ENCODE results near the gene RNF115.
"Not testable (repeated sequence)": the region's sequence is repeated elsewhere in the genome, so short reads cannot be mapped to it uniquely, and the experiment has no call there.

RNF115 gene

DNA sequence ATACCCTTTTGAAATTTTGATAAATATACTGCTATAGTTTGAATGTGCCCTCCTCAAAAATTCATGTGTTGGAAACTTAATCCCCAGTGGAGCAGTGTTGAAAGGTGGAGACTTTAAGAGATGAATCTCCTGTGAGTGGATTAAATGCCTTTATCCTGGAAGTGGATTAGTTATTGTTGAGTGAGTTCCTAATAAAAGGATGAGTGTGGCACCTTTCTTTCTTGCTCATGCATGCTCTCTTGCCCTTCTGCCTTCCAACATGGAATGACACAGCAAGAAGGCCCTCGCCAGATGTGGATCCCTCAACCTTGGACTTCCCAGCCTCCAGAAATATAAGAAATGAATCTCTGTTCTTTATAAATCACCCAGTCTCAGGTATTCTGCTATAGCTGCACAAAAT lies 52.8 kb downstream of the RNF115 start:
- H3K27me3 Mint-ChIP-seq (ENCODE audit: low read depth) = no peaks in the 10 kb centered on the region
- TF ChIP-seq CTCF (IDR thresholded peaks at IDR 0.05; ENCODE audit: unreplicated experiment in 3 of 3) = no peak
- no peak overlapping the region for H3K27ac Mint-ChIP-seq
- H3K4me1 Mint-ChIP-seq = no peaks in the 10 kb centered on the region
- peaks cover 74% of the 10 kb centered on the region for H3K36me3 Mint-ChIP-seq (ENCODE audit: low read depth)
- no peak overlapping the region for H3K4me3 Mint-ChIP-seq
- H3K9me3 Mint-ChIP-seq = no peaks in the 10 kb centered on the region

GRCh38 chr1:145768004-145768403 lies 55.9 kb downstream of the RNF115 start:
- not testable (repeated sequence) for H3K4me1 Mint-ChIP-seq; H3K27me3 Mint-ChIP-seq (ENCODE audit: low read depth); H3K4me3 Mint-ChIP-seq; H3K9me3 Mint-ChIP-seq; H3K27ac Mint-ChIP-seq
- peaks cover 84% of the 10 kb centered on the region for H3K36me3 Mint-ChIP-seq (ENCODE audit: low read depth)

DNA sequence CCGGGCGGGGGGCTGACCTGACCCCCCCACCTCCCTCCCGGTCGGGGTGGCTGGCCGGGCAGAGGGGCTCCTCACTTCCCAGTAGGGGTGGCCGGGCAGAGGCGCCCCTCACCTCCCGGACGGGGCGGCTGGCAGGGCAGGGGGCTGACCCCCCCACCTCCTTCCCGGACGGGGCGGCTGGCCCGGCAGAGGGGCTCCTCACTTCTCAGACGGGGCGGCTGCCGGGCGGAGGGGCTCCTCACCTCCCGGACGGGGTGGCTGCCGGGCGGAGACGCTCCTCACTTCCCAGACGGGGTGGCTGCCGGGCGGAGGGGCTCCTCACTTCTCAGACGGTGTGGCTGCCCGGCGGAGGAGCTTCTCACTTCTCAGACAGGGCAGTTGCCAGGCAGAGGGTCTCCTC lies 57.0 kb downstream of the RNF115 start:
- H3K4me1 Mint-ChIP-seq = not testable (repeated sequence)
- peaks cover 16% of the 10 kb centered on the region for H3K9me3 Mint-ChIP-seq

DNA sequence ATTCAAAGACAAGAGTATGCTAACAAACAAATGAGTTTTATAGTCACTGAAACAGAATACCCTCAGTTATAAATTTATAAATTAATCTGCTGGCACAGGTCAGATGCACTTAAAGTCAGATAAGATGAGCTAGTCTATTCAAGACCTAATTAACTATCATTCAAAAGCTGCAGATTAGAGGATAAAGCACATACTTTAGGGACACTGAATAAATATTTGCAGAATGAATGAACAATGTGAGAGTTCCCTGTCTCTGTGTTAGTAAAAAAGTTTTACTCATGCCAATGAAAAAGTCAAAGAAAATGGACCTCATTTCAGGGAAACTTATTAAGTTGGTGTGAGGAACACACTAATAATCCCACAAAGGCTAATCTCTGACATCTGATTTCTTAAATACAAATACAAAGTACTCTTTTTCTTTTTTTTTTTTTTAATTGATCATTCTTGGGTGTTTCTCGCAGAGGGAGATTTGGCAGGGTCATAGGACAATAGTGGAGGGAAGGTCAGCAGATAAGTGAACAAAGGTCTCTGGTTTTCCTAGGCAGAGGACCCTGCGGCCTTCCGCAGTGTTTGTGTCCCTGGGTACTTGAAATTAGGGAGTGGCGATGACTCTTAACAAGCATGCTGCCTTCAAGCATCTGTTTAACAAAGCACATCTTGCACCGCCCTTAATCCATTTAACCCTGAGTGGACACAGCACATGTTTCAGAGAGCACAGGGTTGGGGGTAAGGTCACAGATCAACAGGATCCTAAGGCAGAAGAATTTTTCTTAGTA lies 58.1 kb downstream of the RNF115 start:
- not testable (repeated sequence) for H3K4me1 Mint-ChIP-seq; H3K4me3 Mint-ChIP-seq; H3K27me3 Mint-ChIP-seq (ENCODE audit: low read depth); H3K27ac Mint-ChIP-seq
- Mint-ChIP-seq H3K36me3 (ENCODE audit: low read depth) (peaks cover 84% of the 10 kb centered on the region), H3K9me3 (peaks cover 21% of the 10 kb centered on the region)

More for the DNA sequence above, 57.0 kb downstream of the RNF115 start:
- H3K27me3 Mint-ChIP-seq (ENCODE audit: low read depth); H3K4me3 Mint-ChIP-seq; H3K27ac Mint-ChIP-seq: not testable (repeated sequence)
- H3K36me3 Mint-ChIP-seq (ENCODE audit: low read depth) = peaks cover 84% of the 10 kb centered on the region

- not testable (repeated sequence) for H3K27ac Mint-ChIP-seq; H3K4me1 Mint-ChIP-seq; H3K27me3 Mint-ChIP-seq (ENCODE audit: low read depth); H3K4me3 Mint-ChIP-seq
- peaks cover 25% of the 10 kb centered on the region for H3K9me3 Mint-ChIP-seq
- peaks cover 84% of the 10 kb centered on the region for H3K36me3 Mint-ChIP-seq (ENCODE audit: low read depth)
Measured at GRCh38 chr1:145765127-145765526, 58.8 kb downstream of the RNF115 start.

DNA sequence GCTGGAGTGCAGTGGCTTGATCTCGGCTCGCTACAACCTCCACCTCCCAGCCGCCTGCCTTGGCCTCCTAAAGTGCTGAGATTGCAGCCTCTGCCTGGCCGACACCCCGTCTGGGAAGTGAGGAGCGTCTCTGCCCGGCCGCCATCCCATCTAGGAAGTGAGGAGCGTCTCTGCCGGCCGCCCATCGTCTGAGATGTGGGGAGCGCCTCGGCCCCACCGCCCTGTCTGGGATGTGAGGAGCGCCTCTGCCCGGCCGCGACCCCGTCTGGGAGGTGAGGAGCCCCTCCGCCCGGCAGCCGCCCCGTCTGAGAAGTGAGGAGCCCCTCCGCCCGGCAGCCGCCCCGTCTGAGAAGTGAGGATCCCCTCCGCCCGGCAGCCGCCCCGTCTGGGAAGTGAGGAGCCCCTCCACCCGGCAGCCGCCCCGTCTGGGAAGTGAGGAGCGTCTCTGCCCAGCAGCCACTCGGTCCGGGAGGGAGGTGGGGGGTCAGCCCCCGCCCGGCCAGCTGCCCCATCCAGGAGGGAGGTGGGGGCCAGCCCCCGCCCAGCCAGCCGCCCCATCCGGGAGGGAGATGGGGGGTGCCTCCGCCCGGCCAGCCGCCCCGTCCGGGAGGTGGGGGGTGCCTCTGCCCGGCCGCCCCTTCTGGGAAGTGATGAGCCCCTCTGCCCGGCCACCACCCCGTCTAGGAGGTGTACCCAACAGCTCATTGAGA lies 59.5 kb downstream of the RNF115 start:
- not testable (repeated sequence) for H3K27ac Mint-ChIP-seq; H3K27me3 Mint-ChIP-seq (ENCODE audit: low read depth); H3K4me3 Mint-ChIP-seq; H3K4me1 Mint-ChIP-seq
- Mint-ChIP-seq H3K9me3 (peaks cover 25% of the 10 kb centered on the region), H3K36me3 (ENCODE audit: low read depth) (peaks cover 85% of the 10 kb centered on the region)

DNA sequence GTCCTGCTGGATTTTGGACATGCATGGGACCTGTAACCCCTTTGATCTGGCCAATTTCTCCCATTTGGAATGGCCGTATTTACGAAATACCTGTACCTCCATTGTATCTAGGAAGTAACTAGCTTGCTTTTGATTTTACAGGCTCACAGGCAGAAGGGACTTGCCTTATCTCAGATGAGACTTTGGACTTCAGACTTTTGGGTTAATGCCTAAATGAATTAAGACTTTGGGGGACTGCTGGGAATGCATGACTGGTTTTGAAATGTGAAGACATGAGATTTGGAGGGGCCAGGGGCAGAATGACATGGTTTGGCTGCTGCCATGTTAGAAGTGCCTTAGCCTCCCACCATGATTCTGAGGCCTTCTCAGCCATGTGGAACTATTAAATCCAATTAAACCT lies 61.9 kb downstream of the RNF115 start:
- not testable (repeated sequence) for H3K4me1 Mint-ChIP-seq; H3K27ac Mint-ChIP-seq; H3K4me3 Mint-ChIP-seq; H3K27me3 Mint-ChIP-seq (ENCODE audit: low read depth)
- peaks cover 87% of the 10 kb centered on the region for H3K36me3 Mint-ChIP-seq (ENCODE audit: low read depth)
- H3K9me3 Mint-ChIP-seq = peaks cover 25% of the 10 kb centered on the region

- peaks cover 25% of the 10 kb centered on the region for H3K9me3 Mint-ChIP-seq
- H3K4me1 Mint-ChIP-seq; H3K27me3 Mint-ChIP-seq (ENCODE audit: low read depth); H3K27ac Mint-ChIP-seq; H3K4me3 Mint-ChIP-seq: not testable (repeated sequence)
- peaks cover 92% of the 10 kb centered on the region for H3K36me3 Mint-ChIP-seq (ENCODE audit: low read depth)
Measured at GRCh38 chr1:145761498-145761897, 62.4 kb downstream of the RNF115 start.

DNA sequence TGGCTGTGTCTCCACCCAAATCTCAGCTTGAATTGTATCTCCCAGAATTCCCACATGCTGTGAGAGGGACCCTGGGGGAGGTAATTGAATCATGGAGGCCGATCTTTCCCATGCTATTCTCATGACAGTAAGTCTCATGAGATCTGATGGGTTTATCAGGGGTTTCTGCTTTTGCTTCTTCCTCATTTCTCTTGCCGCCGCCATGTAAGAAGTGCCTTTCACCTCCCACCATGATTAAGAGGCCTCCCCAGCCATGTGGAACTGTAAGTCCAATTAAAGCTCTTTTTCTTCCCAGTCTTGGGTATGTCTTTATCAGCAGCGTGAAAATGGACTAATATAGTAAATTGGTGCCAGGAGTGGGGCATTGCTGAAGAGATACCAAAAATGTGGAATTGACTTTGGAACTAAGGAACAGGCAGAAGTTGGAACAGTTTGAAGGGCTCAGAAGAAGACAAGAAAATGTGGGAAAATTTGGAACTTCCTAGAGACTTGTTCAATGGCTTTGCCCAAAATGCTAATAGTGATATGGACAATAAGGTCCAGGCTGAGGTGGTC lies 63.4 kb downstream of the RNF115 start:
- H3K27me3 Mint-ChIP-seq (ENCODE audit: low read depth); H3K4me1 Mint-ChIP-seq; H3K27ac Mint-ChIP-seq; H3K4me3 Mint-ChIP-seq: not testable (repeated sequence)
- H3K36me3 Mint-ChIP-seq (ENCODE audit: low read depth) = peaks cover 91% of the 10 kb centered on the region
- H3K9me3 Mint-ChIP-seq = peaks cover 19% of the 10 kb centered on the region

DNA sequence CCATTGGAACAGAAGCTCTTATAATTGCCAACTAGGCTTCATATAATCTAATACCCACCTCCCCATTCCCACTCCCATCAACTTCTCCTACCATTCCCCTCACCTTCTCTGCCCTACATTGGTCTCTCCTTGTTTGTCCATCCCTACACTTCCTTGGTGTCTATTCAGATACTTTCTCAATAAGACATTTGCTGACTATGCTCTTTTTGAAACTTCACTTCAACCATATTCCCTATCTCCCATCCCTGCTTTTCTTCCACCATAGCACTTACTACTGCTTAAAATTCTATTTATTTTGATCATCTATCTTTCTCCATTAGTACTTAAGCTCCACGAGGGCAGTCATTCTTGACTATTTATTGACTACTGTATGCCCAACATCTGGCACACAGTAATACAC lies 64.2 kb downstream of the RNF115 start:
- Mint-ChIP-seq H3K27me3 (ENCODE audit: low read depth) (no peaks in the 10 kb centered on the region), H3K9me3 (peaks cover 19% of the 10 kb centered on the region), H3K36me3 (ENCODE audit: low read depth) (peaks cover 88% of the 10 kb centered on the region), H3K4me3 (no peak overlapping the region), H3K27ac (no peak overlapping the region), H3K4me1 (no peaks in the 10 kb centered on the region)
- TF ChIP-seq CTCF (IDR thresholded peaks at IDR 0.05; ENCODE audit: unreplicated experiment in 3 of 3) = no peak
